Uterus (tissue), 4 donors: ENCODE data around the gene SLC6A4. TPM values are rescaled to one million over a fixed set of nuclear protein-coding genes. Genes with fewer than 3 reads are reported as not detected.
"Not testable (repeated sequence)": the region's sequence is repeated elsewhere in the genome, so short reads cannot be mapped to it uniquely, and the experiment has no call there.

Experiments used
- DNase-seq, 2 donors: peaks; one replicate each; pipeline ENCODE4 v3.0.0-alpha.2; 2019 to 2020
- H3K27ac ChIP-seq, 2 donors: fragments of 200-600 bp; sonication (generic); 1 replicate in 1 of 2; 2 replicates in 1 of 2; pipeline ENCODE4 v1.5.1; 2016 to 2018
- H3K27me3 ChIP-seq, 2 donors: fragments of 200-600 bp; sonication (generic); one replicate each; pipeline ENCODE4 v1.5.1; 2018 to 2019; ENCODE audit warnings: control low read depth in 1 of 2
- H3K36me3 ChIP-seq, 2 donors: fragments of 200-600 bp; sonication (generic); one replicate each; pipeline ENCODE4 v1.5.1; 2019; ENCODE audit warnings: control low read depth in 1 of 2
- H3K4me1 ChIP-seq, 2 donors: fragments of 200-600 bp; sonication (generic); one replicate each; pipeline ENCODE4 v1.5.1; 2018 to 2019; ENCODE audit warnings: control low read depth in 1 of 2
- H3K4me3 ChIP-seq, 2 donors: fragments of 200-600 bp; sonication (generic); 1 replicate in 1 of 2; 2 replicates in 1 of 2; pipeline ENCODE4 v1.5.1; 2018 to 2019; ENCODE audit warnings: mild to moderate bottlenecking in 1 of 2
- H3K9me3 ChIP-seq, 2 donors: fragments of 200-600 bp; sonication (generic); one replicate each; pipeline ENCODE4 v1.5.1; 2019; ENCODE audit warnings: control low read depth in 1 of 2
- POLR2A ChIP-seq, 2 donors: fragments of 450-650 bp; IDR thresholded peaks; one replicate each; pipeline ENCODE4 v1.6.1; 2016; ENCODE audit warnings: antibody characterized with exemption in 2 of 2, mild to moderate bottlenecking in 1 of 2, moderate library complexity in 1 of 2
- intact Hi-C: fragments of 100-400 bp; cut with DNase I; formaldehyde crosslinking; loops from one replicate; pipeline ENCODE4 v1.15.1; 2023; ENCODE audit warnings: low total_unique reads
- small RNA-seq: library from RNA; depleted of rRNA; stranded (forward); fragments of <200 nt; gene quantifications from one replicate; pipeline ENCODE3, GENCODE V24; 2016
- total RNA-seq, 4 donors: library from RNA; depleted of rRNA in 3 of 4; stranded (reverse); fragments of >200 nt in 3 of 4; gene quantifications; one replicate each; pipeline versions ENCODE4 v1.1.0 to v1.2.4, GENCODE V29; 2014 to 2023
- TF ChIP-seq, protein P1 (sequence below), 4 experiments: fragments of 200-600 bp in 2 of 4; fragments of 450-650 bp in 2 of 4; sonication (generic) in 2 of 4; IDR thresholded peaks; one replicate each; pipeline ENCODE4 v1.5.1; 2016 to 2019; ENCODE audit warnings: antibody characterized with exemption in 4 of 4, mild to moderate bottlenecking in 2 of 4, moderate library complexity in 1 of 4
- donor health status: DM: yes; HTN: yes; CAD: no.

Gene SLC6A4
- total RNA-seq, 4 donors from 2014 or later, result 0.30 to 0.90 TPM; not detected in 2

DNA sequence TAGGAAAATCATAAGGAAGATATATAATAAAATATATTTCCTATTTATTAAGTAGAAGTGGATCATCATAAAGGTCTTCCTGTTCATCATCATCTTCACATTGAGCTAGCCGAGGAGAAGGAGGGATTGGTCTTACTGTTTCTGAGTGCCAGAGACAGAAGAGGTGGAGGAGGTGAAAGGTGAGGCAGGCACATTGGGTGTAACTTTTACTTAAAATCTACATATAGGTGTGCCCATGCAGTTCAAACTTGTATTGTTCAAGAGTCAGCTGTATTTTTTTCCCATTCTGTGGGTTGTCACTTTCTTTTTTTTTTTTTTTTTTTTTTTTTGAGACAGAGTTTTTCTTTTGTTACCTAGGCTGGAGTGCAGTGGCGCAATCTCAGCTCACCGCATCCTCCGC, 84.0 kb downstream of the SLC6A4 start:
- TF ChIP-seq, protein P1, sequence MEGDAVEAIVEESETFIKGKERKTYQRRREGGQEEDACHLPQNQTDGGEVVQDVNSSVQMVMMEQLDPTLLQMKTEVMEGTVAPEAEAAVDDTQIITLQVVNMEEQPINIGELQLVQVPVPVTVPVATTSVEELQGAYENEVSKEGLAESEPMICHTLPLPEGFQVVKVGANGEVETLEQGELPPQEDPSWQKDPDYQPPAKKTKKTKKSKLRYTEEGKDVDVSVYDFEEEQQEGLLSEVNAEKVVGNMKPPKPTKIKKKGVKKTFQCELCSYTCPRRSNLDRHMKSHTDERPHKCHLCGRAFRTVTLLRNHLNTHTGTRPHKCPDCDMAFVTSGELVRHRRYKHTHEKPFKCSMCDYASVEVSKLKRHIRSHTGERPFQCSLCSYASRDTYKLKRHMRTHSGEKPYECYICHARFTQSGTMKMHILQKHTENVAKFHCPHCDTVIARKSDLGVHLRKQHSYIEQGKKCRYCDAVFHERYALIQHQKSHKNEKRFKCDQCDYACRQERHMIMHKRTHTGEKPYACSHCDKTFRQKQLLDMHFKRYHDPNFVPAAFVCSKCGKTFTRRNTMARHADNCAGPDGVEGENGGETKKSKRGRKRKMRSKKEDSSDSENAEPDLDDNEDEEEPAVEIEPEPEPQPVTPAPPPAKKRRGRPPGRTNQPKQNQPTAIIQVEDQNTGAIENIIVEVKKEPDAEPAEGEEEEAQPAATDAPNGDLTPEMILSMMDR (IDR thresholded peaks at IDR 0.05), result no peak
- TF ChIP-seq POLR2A (IDR thresholded peaks at IDR 0.05), result no peak
- Histone ChIP-seq H3K27me3 (no peaks in the 10 kb centered on the region), H3K4me1 (no peaks in the 10 kb centered on the region), H3K9me3 (no peaks in the 10 kb centered on the region), H3K36me3 (no peaks in the 10 kb centered on the region), H3K4me3 (no peak overlapping the region), H3K27ac (no peak overlapping the region)
- intact Hi-C loops, result no loop called here
- DNase-seq, result no peak

DNA sequence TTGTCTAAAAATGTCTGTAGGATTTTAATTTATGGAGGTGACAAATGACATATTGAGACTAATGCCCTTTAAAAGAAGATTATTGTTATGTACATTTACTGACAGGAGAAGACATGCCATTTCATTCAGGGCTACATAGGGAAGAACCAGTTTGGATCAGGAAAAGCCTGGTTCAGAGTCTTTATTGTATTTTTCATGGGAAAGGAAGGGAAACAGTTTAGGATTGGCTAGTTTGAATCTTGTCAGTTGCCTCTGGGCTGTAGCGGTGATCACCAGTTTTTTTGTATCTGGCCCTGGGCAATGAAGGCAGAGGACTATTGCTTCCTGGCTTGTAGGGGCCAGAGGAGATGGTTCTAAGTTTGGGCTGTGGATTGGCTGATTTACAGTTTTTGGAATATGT, 87.1 kb downstream of the SLC6A4 start:
- H3K27me3 ChIP-seq, result no peaks in the 10 kb centered on the region
- H3K9me3 ChIP-seq, result no peaks in the 10 kb centered on the region
- H3K4me3 ChIP-seq, result no peak overlapping the region
- no peak for DNase-seq
- TF ChIP-seq POLR2A (IDR thresholded peaks at IDR 0.05), result no peak
- TF ChIP-seq, protein P1 (IDR thresholded peaks at IDR 0.05), result no peak
- H3K36me3 ChIP-seq, result no peaks in the 10 kb centered on the region
- H3K4me1 ChIP-seq, result no peaks in the 10 kb centered on the region
- no peak overlapping the region for H3K27ac ChIP-seq
- intact Hi-C loops, result no loop called here

DNA sequence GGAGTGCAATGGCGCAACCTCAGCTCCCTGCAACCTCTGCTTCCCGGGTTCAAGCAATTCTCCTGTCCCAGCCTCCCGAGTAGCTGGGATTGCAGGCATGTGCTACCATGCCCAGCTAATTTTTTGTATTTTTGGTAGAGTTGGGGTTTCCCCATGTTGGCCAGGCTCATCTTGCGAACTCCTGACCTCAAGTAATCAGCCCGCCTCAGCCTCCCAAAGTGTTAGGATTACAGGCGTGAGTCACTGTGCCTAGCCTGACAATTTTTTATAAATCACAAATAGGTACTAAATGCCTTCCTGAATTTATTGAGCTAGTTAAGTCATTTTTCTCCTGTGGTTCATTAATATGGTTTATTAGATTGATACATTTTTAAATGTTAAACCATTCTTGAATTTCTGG, 87.6 kb downstream of the SLC6A4 start:
- H3K36me3 ChIP-seq, H3K27me3 ChIP-seq, H3K9me3 ChIP-seq, intact Hi-C loops, H3K4me3 ChIP-seq, DNase-seq, H3K4me1 ChIP-seq, H3K27ac ChIP-seq: not testable (repeated sequence)

Small RNAs within 50 kb of the gene (small RNA-seq; reads per million reads assigned to genes)
- 16.6 reads per million, percentile 91 among the genes with 10 or more reads in this experiment for gene RF00154

Other genes starting within 250 kb of the SLC6A4 start
- 10 to 100 TPM in 3 of 4 donors, 1 to 10 TPM in 1; 8.8 to 53.1 (median 26.8) TPM for gene NSRP1, start 118.9 kb downstream of the SLC6A4 start, total RNA-seq
- 10 to 100 TPM; 13.6 to 68.8 (median 33.3) TPM for gene BLMH, start 56.2 kb upstream of the SLC6A4 start, total RNA-seq
- not detected for gene TMIGD1, start 98.4 kb upstream of the SLC6A4 start, total RNA-seq
- 100 to 1,000 TPM in 2 of 4 donors, 10 to 100 TPM in 2; 54.6 to 144 (median 104) TPM for gene CPD, start 143.2 kb upstream of the SLC6A4 start, total RNA-seq
- 10 to 100 TPM in 3 of 4 donors, 1 to 10 TPM in 1; 9.4 to 69.7 (median 45.3) TPM for gene GOSR1, start 241.7 kb upstream of the SLC6A4 start, total RNA-seq